T-helper 2 cell treated with Interferon-gamma antibody and Interleukin-4, amounts not matched to agents 5 μg/mL and 100 μg/mL, for 36 hours (primary cell): Measurements from ENCODE around the gene OLIG2.

ENCODE experiments used
- DNase-seq: peaks from one replicate; pipeline ENCODE4 v3.0.0; 2021; ENCODE audit warnings: low spot score
- H3K27ac Mint-ChIP-seq: one replicate; pipeline ENCODE4 v1.8.0; 2021; ENCODE audit warnings: mild to moderate bottlenecking, mixed read lengths
- H3K27me3 Mint-ChIP-seq: one replicate; pipeline ENCODE4 v1.8.0; 2021; ENCODE audit warnings: low read depth, mixed read lengths
- H3K36me3 Mint-ChIP-seq: one replicate; pipeline ENCODE4 v1.8.0; 2021; ENCODE audit warnings: low read depth, mixed read lengths
- H3K4me1 Mint-ChIP-seq: one replicate; pipeline ENCODE4 v1.8.0; 2021; ENCODE audit warnings: low read depth, mixed read lengths
- H3K4me3 Mint-ChIP-seq: one replicate; pipeline ENCODE4 v1.8.0; 2022; ENCODE audit warnings: mild to moderate bottlenecking, moderate library complexity, mixed read lengths
- H3K9me3 Mint-ChIP-seq: one replicate; pipeline ENCODE4 v1.8.0; 2021; ENCODE audit warnings: mixed read lengths

OLIG2 gene

DNA sequence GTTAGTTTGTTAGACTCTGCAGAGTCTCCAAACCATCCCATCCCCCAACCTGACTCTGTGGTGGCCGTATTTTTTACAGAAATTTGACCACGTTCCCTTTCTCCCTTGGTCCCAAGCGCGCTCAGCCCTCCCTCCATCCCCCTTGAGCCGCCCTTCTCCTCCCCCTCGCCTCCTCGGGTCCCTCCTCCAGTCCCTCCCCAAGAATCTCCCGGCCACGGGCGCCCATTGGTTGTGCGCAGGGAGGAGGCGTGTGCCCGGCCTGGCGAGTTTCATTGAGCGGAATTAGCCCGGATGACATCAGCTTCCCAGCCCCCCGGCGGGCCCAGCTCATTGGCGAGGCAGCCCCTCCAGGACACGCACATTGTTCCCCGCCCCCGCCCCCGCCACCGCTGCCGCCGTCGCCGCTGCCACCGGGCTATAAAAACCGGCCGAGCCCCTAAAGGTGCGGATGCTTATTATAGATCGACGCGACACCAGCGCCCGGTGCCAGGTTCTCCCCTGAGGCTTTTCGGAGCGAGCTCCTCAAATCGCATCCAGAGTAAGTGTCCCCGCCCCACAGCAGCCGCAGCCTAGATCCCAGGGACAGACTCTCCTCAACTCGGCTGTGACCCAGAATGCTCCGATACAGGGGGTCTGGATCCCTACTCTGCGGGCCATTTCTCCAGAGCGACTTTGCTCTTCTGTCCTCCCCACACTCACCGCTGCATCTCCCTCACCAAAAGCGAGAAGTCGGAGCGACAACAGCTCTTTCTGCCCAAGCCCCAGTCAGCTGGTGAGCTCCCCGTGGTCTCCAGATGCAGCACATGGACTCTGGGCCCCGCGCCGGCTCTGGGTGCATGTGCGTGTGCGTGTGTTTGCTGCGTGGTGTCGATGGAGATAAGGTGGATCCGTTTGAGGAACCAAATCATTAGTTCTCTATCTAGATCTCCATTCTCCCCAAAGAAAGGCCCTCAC lies at the start of gene OLIG2:
OLIG2 (plus strand) TSS at position 447 of the 954 bp plus-strand sequence. CDS start 928 bp downstream, outside the sequence.
- H3K27me3 Mint-ChIP-seq: peaks cover 83% of the 10 kb centered on the region
- H3K27ac Mint-ChIP-seq: peak within 1 kb of the TSS; percentile 80
- no peaks in the 10 kb centered on the region for H3K9me3 Mint-ChIP-seq
- peaks cover 16% of the 10 kb centered on the region for H3K4me1 Mint-ChIP-seq
- no peak for DNase-seq
- H3K36me3 Mint-ChIP-seq: peaks cover 2% of the 10 kb centered on the region
- H3K4me3 Mint-ChIP-seq: peak within 1 kb of the TSS; percentile 36

DNA sequence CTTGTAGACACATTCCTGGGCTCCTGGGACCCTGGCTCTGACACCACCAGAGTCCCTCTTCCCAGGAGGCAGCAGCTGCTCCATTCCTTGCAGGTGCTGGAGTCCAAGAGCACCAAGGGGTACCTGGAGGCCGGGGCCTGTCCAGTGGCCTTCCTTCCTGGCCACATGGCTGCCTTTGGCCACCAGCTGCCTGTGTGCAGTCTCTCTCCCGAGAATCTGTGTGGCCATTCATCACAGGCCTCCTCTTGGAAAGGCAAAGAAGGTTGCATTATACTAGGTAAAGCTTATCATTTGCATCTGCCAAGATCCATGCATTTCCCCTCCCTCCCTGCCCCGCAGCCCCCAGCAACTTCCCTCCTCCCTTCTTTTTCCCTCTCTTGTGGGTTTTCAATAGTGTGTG lies 48.9 kb upstream of the OLIG2 start:
- DNase-seq: no peak
- no peak overlapping the region for H3K4me3 Mint-ChIP-seq
- H3K4me1 Mint-ChIP-seq: no peaks in the 10 kb centered on the region
- no peaks in the 10 kb centered on the region for H3K9me3 Mint-ChIP-seq
- H3K27me3 Mint-ChIP-seq: peaks cover 18% of the 10 kb centered on the region
- H3K36me3 Mint-ChIP-seq: no peaks in the 10 kb centered on the region
- no peak overlapping the region for H3K27ac Mint-ChIP-seq

DNA sequence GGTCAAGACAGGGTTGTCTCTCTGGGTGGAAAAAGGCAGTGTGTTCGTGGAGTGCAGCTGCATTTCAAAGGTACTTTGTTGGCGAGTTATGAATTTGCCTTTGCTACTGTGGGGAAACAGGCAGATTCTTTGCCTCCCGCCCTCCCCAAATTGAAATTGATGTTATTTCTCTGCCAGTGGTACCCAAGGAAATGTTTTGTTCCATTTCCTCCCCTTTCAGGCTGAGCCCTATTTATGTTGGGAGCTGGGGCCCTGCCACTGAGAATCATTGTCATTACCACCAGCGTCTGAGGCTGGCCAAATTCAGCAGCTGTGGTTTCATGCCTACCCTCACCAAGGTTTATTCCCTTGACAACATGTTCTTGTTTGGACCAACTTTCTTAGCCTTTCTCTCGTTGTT lies 48.5 kb upstream of the OLIG2 start:
- H3K4me3 Mint-ChIP-seq: no peak overlapping the region
- no peaks in the 10 kb centered on the region for H3K36me3 Mint-ChIP-seq
- H3K27ac Mint-ChIP-seq: no peak overlapping the region
- H3K27me3 Mint-ChIP-seq: peaks cover 19% of the 10 kb centered on the region
- no peaks in the 10 kb centered on the region for H3K4me1 Mint-ChIP-seq
- no peak for DNase-seq
- no peaks in the 10 kb centered on the region for H3K9me3 Mint-ChIP-seq

DNA sequence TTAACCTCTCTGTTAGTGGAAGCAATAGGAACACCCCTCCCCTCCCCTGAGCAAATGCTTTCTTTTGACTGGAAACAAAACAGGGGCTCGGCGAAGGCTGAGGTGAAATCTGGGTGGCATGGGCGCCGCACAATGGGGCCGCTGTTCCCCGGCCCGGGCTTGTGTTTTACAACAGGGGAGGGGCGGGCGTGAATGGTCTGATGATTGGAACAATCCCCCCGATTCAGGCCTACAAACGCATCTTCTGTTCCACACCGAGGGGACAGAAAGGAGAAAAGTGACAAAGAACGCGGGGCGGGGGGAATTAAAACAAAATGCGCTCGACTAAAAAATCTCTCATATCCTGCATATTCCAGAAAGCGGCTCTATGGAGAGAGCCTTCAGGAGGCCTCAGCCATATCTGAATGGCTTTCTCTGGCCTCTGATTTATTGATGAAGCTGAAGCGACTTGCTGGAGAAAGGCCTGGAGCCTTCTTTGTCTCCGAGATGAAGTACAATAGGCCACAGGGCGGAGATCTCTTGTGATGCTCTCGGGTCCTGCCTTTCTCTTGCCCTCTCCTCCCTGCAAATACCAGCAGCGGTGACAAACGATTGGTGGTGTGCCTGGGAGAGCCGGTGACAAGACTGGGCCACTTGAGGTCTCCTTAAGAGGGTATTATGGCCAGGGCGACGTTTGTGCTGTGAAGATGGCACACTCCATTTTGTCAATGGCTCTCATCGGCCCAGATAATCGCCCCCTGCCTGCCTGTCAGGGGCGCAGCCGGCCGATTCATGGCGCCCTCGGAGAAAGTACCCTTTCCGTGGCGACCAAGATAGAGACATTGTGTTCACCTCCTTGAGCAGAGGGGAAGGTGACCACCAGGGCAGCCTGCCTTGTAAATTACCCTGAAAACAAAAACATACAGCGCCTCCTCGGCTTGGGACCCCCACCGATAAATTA lies 47.1 kb upstream of the OLIG2 start:
- H3K27me3 Mint-ChIP-seq: peaks cover 15% of the 10 kb centered on the region
- H3K4me1 Mint-ChIP-seq: no peaks in the 10 kb centered on the region

DNA sequence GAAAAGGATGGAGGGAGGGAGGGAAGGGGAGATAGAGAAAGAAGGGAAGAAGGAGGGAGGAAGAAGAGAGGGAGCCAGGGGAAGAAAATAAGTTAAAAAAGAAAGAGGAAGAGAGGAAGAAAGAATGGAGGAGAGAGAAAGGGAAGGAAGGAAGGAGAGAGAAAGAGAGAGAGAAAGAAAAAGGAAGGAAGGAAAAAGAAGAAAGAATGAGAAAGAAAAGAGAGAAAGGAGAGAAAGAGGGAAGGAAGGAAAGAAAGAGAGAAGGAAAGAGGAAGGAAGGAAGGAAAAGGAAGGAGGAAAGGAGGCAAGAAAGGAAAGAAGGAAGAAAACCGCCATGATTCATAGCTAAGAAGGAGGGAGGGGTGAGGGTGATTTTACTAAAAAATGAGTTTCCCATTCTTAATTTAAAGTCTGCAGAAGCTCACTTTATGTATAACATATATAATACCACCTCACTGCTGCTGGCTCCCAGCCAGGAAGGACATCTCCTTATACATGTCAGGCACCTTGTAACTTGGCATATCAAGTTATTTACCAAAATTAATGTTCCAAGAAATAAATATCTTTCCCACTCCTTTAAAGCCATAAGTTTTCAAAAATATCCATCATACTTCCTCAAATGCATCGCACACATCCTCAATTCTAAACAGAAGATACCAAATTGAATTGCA lies 46.0 kb upstream of the OLIG2 start:
- Mint-ChIP-seq H3K4me3 (no peak overlapping the region), H3K27ac (no peak overlapping the region), H3K36me3 (no peaks in the 10 kb centered on the region), H3K9me3 (no peaks in the 10 kb centered on the region), H3K4me1 (no peaks in the 10 kb centered on the region), H3K27me3 (peaks cover 15% of the 10 kb centered on the region)
- DNase-seq: no peak

More for the DNA sequence above, 47.1 kb upstream of the OLIG2 start:
- no peak for DNase-seq
- no peak overlapping the region for H3K4me3 Mint-ChIP-seq
- H3K9me3 Mint-ChIP-seq: no peaks in the 10 kb centered on the region
- no peak overlapping the region for H3K27ac Mint-ChIP-seq
- no peaks in the 10 kb centered on the region for H3K36me3 Mint-ChIP-seq

DNA sequence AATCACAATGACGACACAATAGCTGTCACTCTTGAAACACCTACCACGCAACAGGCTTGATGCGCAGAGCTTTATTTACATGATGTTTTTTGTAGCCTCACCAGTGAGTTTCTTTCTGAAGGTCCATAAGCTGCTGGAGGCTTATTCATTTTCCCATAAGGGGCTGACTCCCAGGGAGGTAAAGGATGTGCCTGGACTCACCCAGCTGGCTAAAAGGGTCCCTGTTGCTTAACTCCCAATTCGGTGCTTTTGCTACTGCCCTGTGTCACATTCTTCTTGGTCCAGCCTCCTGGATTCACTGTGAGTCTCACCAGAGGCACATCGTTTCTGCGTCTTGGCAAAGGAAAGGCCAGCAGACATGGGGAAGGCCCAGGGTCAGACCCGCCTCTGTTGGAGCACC lies 44.6 kb upstream of the OLIG2 start:
- Mint-ChIP-seq H3K9me3 (no peaks in the 10 kb centered on the region), H3K27me3 (peaks cover 15% of the 10 kb centered on the region), H3K36me3 (no peaks in the 10 kb centered on the region), H3K4me3 (no peak overlapping the region), H3K4me1 (no peaks in the 10 kb centered on the region), H3K27ac (no peak overlapping the region)
- DNase-seq: no peak

DNA sequence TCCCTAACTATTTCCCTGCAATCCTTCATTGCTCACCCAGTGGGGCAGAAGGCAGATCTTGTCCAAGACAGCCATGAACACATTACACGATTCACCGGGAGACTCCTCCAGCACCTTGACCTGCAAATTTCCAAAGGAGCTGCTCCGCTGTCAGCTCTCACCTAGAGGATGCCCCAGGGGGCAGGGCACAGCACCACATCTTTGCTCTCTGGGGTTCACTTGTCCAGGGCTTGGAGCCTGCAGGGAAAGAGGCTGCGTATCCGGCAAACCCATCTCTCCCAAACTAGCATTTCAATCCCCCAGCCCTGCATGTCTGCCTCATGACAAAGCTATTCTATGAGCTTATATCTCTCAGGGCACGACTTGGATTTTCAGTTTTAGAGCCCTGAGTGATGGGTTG lies 35.1 kb upstream of the OLIG2 start:
- Mint-ChIP-seq H3K27me3 (peaks cover 31% of the 10 kb centered on the region), H3K9me3 (no peaks in the 10 kb centered on the region), H3K4me1 (no peaks in the 10 kb centered on the region), H3K36me3 (no peaks in the 10 kb centered on the region), H3K27ac (no peak overlapping the region), H3K4me3 (no peak overlapping the region)
- no peak for DNase-seq

DNA sequence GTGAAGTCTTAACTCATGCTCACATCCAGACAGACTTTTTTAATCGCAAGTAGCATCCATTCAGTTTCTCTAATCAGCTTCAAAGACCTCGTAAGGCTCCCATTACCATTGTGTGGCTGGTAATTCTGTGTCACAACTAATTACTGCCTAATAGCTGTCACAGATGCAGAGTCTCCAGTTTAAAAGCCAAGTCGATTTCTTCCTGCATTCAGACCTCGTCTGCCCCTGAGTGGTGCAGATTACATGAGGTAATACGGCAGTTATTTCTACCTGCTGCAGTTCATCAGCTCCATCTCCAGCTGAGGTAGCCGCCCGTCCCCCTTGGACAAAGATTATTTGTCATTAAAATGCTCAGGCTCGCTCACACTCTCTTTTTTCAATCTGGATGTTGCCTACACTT lies 34.4 kb upstream of the OLIG2 start:
- H3K4me3 Mint-ChIP-seq: no peak overlapping the region
- H3K27ac Mint-ChIP-seq: no peak overlapping the region
- peaks cover 31% of the 10 kb centered on the region for H3K27me3 Mint-ChIP-seq
- no peak for DNase-seq
- H3K9me3 Mint-ChIP-seq: no peaks in the 10 kb centered on the region
- no peaks in the 10 kb centered on the region for H3K36me3 Mint-ChIP-seq
- no peaks in the 10 kb centered on the region for H3K4me1 Mint-ChIP-seq

DNA sequence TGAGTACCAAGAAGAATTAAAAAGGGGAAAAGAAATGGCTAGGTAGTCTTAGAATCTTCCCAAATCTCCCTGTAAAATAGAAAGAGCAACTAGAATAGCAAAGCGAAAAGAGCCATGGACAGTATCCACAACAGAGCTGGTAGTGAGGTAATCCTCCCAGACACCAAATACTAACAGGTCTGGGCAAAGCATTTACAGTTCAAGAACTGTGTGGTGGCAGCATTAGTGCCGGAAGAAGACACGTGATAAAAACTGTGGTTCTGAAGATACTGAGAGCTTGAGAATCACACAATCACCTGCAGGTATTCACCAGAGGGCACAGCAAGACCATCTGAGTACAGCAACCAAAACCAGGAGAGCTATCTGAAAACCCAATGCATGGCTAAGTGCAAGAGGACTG lies 31.8 kb upstream of the OLIG2 start:
- Mint-ChIP-seq H3K4me1 (no peaks in the 10 kb centered on the region), H3K4me3 (no peak overlapping the region), H3K27me3 (peaks cover 29% of the 10 kb centered on the region), H3K27ac (no peak overlapping the region), H3K36me3 (no peaks in the 10 kb centered on the region), H3K9me3 (no peaks in the 10 kb centered on the region)
- no peak for DNase-seq

DNA sequence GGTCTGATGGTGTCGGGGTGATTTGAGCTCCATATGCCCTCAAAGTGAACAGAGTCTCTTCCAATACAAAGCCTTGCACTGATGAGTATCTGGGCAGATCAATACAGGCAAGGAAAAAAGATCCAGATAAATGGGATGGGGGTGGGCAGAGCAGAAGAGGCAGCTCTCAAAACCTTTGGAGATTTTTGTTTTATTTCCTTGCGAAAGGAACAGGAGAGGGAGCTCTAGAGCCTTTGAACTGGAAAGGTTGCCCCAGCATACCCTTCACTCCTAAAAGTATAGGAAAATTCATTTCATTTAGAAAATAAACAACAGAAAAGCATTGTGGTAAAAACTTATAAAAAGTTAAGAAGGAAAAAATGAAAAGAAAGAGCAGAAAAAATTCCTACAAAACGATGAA lies 31.4 kb upstream of the OLIG2 start:
- H3K4me1 Mint-ChIP-seq: no peaks in the 10 kb centered on the region
- no peaks in the 10 kb centered on the region for H3K36me3 Mint-ChIP-seq
- no peaks in the 10 kb centered on the region for H3K9me3 Mint-ChIP-seq
- DNase-seq: no peak
- H3K27ac Mint-ChIP-seq: no peak overlapping the region
- peaks cover 29% of the 10 kb centered on the region for H3K27me3 Mint-ChIP-seq
- no peak overlapping the region for H3K4me3 Mint-ChIP-seq

DNA sequence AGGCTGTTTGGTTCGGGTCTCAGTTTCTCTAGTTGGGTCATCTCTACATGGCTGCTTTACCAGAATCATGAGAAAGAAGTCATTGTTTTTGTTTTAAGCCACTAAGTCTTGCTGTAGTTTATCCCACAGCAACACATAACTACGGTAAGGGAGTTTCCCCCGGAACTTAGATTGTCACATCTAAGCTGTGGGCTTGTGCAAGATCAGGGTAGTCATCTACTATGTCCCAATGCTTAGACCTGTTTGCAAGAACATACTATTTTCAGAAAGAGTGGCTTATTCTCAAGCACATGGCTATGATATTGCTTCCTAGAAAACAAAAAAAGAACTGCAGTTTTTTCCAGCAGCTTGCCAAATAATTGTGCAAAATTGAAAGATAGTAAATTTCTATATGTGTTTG lies 18.0 kb upstream of the OLIG2 start:
- no peak for DNase-seq
- Mint-ChIP-seq H3K4me1 (no peaks in the 10 kb centered on the region), H3K4me3 (no peak overlapping the region)

DNA sequence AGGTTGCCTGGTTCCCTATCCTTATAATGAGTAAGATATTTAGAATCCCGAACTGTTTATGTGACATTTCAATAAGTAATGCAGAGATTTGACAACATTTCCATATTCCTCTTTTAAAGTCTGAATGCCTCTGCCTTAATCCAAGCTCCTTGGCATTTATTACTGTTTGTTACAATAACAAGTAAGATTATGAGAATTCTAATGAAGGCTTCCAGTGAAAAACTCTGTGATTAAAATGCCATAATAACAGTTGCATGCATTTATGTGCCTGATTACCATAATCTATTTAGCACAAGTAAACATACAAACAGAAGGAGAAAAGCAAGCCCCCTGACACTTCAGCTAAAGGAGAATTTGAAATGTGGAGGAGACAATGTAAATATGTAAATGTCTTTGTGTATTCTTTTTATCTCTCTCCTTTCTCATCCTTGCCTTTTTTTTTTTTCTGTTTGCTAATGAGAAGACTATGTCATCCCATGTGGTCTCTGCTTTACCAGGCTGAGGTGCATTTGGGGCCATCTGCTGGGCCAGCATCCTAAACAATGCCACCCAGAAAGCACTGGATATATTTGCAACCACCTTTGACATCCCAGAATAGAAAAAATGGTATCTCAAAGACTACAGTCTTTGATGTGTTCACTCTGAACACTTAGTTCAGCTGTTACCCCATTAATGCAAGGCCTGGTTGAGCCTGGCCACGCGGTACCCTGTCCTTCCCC lies 17.2 kb upstream of the OLIG2 start:
- Mint-ChIP-seq H3K36me3 (no peaks in the 10 kb centered on the region), H3K27me3 (peaks cover 26% of the 10 kb centered on the region), H3K4me3 (no peak overlapping the region), H3K4me1 (no peaks in the 10 kb centered on the region), H3K27ac (no peak overlapping the region), H3K9me3 (no peaks in the 10 kb centered on the region)
- DNase-seq: no peak

More for the DNA sequence above, 18.0 kb upstream of the OLIG2 start:
- Mint-ChIP-seq H3K27me3 (peaks cover 23% of the 10 kb centered on the region), H3K36me3 (no peaks in the 10 kb centered on the region), H3K9me3 (no peaks in the 10 kb centered on the region), H3K27ac (no peak overlapping the region)

DNA sequence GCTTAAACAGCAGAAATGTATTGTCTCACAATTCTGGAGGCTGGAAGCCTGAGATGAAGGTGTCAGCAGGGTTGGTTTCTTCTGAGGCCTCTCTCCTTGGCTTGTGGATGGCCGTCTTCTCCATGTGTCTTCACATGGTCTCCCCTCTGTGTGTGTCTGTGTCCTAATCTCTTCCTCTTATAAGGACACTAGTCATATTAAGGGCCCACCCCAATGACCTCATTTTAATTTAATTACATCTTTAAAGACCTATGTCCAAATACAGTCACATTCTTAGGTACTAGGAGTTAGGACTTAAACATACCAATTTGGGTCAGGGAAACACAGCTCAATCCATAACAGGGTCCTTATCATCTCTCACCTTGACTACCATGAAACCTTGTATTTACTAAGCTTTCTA lies 14.8 kb upstream of the OLIG2 start:
- peaks cover 43% of the 10 kb centered on the region for H3K27me3 Mint-ChIP-seq
- DNase-seq: no peak
- H3K4me1 Mint-ChIP-seq: no peaks in the 10 kb centered on the region
- H3K4me3 Mint-ChIP-seq: no peak overlapping the region
- no peaks in the 10 kb centered on the region for H3K9me3 Mint-ChIP-seq
- H3K36me3 Mint-ChIP-seq: no peaks in the 10 kb centered on the region
- no peak overlapping the region for H3K27ac Mint-ChIP-seq
